Measurements from ENCODE around the gene NMRK2.
A peak's percentile ranks its signal among the peaks of the same experiment; 100 is the strongest.
"Not testable (repeated sequence)": the region's sequence is repeated elsewhere in the genome, so short reads cannot be mapped to it uniquely, and the experiment has no call there.

The NMRK2 gene

DNA sequence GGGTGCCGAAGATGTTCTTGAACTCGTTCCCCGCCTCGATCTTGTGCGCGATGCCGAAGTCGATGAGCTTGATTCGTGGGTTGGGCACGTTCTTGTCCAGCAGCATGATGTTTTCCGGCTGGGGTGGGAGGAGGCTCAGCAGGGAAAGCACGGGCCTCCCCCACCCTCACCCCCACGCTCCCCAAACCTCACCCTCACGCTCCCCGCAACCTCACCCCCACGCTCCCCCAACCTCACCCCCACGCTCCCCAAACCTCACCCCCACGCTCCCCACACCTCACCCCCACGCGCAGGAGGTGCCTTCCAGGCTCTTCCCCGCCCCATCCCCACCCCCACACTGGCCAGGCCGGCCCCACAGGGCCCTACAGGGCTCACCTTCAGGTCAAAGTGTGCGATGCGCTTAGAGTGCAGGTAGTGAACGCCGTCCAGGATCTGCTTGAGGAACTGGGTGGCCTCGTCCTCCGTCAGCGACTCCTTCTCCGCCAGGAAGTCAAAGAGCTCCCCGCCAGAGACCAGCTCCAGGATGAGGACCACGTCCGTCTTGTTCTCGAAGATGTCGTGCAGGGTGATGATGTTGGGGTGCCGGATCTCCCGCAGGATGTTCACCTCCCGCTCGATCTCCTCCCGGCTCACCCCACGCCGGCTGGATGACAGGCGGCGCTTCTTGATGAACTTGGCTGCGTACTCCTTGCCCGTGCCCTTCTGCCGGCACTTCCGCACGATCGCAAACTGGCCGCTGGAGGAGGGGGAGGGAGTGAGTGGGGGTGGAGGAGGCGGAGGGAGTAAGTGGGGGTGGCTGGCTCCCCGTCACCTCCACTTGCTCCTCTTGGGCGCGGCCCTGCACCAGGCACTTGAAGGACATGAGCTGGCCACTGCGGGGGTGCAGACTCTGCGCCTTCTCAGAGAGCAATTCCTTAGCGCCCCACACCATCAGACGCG, 31.7 kb downstream of the NMRK2 start:
- no peak for DNase-seq (ENCODE audit: low read depth in 1 of 2, low spot score in 1 of 2)

GRCh38 chr19:3966051-3967017, 33.5 kb downstream of the NMRK2 start:
- no peak for DNase-seq (ENCODE audit: low read depth in 1 of 2, low spot score in 1 of 2)

DNA sequence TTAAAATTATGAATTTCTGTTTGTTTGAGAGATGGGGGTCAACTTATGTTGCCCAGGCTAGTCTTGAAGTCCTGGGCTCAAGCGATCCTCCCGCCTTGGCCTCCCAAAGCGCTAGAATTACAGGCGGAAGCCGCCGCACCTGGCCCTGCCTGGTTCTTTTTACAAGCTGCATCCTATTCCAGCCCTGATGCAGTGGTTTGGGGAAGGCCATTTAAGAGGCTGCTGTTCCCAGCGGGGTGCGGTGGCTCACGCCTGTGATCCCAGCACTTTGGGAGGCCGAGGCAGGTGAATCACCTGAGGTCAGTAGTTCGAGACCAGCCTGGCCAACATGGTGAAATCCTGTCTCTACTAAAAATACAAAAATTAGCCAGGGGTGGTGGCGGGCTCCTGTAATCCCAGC, 35.1 kb downstream of the NMRK2 start:
- not testable (repeated sequence) for DNase-seq (ENCODE audit: low read depth in 1 of 2, low spot score in 1 of 2)

GRCh38 chr19:3968556-3969434, 35.9 kb downstream of the NMRK2 start:
- DNase-seq (ENCODE audit: low read depth in 1 of 2, low spot score in 1 of 2), result no peak

DNA sequence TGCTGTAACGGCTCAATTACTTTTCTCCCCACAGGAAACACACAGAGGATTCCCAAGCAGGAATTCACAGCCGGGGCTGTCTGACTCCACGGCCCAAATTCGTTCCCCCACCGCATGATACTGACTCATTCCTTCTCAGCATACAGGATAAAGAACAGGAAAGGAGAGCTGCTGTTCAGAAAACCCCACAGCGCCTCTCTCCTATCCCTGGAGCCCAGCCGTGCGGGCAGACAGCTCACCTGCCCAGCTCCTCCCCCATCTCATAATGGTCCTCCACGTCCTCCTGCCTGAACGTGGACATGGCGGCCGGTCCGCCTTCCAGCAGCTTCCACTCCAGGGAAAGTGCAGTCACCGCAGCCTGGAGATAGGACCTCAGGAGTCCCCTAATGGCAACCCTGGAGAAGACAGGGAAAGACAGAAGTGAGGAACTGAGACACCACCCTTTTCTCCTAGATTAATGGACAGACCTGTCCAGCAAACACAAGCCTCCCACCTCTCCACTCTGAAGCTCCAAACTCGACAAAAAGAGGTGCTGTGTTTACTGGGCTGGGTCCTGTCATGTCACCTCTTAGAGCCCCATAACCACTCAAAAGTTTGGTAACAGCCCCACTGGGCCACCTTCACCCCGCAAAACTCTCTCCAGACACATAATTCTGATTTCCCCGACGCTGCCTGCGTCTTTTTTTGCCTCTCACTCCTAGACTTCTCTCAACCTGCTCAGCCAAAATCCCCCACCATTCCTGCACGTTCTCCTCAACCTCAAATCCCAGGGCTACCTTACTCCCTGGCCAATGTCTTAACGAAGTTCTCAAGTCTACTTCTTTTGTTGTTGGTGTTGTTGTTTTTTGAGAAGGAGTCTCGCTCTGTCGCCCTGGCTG, 36.8 kb downstream of the NMRK2 start:
- DNase-seq (ENCODE audit: low read depth in 1 of 2, low spot score in 1 of 2), result no peak

GRCh38 chr19:3970313-3970807, 37.5 kb downstream of the NMRK2 start:
- DNase-seq (ENCODE audit: low read depth in 1 of 2, low spot score in 1 of 2), result no peak

DNA sequence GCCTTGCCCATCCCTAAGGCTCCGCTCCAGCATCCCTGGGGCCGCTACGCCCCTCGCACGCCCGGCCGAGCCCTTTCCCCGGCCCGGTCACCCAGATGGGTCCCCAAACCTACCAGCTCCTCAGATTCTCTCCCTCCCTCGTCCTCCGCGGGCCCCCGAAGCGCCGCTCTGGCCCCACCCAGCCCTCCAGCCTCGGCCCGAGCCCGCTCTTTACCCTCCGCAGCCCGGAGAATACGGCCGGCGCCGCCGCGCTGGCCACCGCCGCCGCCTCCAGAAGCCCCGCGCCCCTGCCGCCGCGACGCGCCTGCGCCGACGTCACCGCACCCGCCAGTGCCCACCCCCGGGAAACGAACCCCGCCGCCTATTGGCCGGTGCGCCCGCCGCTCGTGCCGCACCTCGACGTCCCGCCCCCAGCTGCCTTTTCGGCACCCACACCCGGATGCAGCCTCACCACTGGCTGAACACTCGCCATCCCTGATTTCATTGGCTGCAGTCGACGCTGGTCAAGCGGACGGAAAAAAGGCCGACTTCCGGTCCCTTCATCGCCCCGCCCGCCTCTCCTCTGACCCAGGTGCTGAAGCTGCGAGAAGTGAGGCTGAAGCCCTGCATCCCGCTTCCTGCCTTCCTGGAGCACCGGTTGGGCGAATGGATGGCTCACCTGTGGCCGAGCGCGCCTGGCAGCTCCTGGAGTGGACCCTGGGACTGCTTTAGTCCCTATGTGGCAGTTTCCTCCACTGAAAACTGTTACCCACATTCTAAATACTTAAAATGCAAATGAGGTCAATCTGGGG, 38.1 kb downstream of the NMRK2 start, which contains the start of gene DAPK3:
Gene DAPK3, minus strand, starts transcription at position 292 of the 791 bp plus-strand sequence. CDS start 1,364 bp downstream, outside the sequence.
- peak; percentile 81 to 92 for DNase-seq (ENCODE audit: low read depth in 1 of 2, low spot score in 1 of 2)

- no peak for DNase-seq (ENCODE audit: low read depth in 1 of 2, low spot score in 1 of 2)
Measured at GRCh38 chr19:3975144-3975543, 42.3 kb downstream of the NMRK2 start.

- no peak for DNase-seq (ENCODE audit: low read depth in 1 of 2, low spot score in 1 of 2)
Measured at GRCh38 chr19:3975637-3976087, 42.8 kb downstream of the NMRK2 start.

DNA sequence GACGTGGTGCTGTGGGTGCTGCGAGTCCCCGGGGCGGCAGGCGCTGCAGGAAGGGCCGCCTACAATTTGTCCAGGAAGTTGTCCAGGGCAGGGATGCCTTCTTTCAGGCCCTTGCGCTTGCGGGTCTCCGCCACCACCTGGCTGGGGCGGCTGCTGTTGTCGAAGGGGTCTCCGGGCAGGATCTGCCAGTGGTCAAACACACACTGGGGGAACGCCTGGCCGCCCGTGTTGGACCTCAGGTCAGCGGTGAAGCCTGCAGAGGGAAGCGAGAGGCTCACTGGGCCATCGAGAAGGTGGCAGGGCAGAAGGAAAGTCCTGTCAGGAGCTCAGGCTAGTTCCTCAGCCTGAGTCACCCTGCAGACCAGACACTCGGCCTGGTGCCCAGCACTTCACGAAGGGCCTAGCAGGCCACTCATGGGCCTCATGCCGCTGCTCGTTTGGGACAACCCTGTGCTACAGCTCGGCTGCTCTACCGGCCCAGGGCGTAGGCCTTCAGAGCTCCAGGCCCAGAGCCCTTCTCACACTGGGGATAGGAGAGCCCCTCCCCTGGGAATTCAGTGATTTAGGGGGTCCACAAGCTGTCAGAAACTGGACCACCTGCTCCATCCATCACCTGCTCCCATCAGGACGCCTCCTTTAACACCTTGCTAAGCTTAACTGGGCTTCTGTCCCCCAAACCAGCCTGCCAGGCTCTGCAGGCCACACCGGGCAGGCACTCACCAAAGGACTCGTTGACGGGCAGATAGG, 43.8 kb downstream of the NMRK2 start:
- no peak for DNase-seq (ENCODE audit: low read depth in 1 of 2, low spot score in 1 of 2)

DNA sequence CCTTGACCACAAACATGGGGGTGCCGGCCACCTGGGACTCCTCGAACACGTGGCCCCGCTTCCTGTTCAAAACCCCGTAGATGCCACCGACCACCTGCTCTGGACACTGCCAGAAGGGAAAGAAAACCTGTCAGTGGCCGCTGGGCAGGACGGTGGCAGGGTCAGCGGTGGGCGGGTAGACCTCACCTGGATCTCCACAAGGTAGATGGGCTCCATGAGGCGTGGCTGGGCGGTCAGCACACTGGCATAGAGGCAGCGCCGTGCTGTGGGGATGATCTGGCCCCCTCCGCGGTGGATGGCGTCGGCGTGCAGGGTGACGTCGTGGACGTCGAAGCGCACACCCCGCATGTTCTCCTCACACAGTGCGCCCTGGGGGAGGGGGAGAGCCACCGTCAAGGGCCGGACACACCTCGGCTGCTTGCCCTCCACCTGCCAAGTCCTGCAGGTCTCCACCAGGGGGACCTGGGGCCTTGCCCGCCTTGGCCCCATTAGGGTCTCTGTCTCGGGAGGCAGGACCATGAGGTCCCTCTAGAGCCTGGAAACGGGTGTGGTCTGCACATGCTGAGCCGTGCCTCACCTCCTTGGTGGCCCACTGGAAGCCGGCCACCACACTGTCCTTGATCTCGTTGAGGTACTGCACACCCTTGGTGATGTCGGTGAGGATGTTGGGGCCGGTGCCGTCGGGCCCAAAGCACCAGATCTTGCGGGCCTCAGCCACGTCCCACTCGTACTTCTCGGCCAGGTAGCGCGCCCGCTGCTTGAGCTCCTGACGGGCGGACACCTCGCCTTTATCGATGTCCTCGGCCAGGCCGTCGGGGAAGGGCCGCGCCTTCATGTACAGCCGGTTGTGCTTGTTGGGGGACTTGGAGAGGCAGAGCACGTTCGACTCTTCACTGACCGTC, 44.6 kb downstream of the NMRK2 start:
- no peak for DNase-seq (ENCODE audit: low read depth in 1 of 2, low spot score in 1 of 2)

DNA sequence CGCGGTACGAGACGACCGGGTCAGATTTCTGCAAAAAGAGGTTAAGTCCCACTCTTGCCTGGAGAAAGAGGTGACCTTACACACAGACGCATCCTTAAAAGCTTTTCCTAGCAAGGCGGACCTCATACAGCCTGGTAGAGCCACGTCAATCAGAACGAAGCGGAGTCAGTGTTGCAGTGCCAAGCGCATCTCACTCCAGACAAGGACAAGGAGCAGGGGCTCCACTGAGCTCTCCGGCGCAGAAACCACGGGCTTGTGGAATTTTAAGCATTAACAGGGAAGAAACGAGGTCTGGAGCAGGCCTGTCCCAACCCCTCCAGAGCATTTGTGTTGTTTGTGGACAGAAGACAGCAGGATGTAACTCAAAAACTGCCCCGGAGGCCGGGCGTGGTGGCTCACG, 45.3 kb downstream of the NMRK2 start:
- no peak for DNase-seq (ENCODE audit: low read depth in 1 of 2, low spot score in 1 of 2)

- no peak for DNase-seq (ENCODE audit: low read depth in 1 of 2, low spot score in 1 of 2)
Measured at GRCh38 chr19:3979289-3979673, 46.4 kb downstream of the NMRK2 start.

GRCh38 chr19:3979674-3980352, 46.9 kb downstream of the NMRK2 start:
- no peak for DNase-seq (ENCODE audit: low read depth in 1 of 2, low spot score in 1 of 2)

DNA sequence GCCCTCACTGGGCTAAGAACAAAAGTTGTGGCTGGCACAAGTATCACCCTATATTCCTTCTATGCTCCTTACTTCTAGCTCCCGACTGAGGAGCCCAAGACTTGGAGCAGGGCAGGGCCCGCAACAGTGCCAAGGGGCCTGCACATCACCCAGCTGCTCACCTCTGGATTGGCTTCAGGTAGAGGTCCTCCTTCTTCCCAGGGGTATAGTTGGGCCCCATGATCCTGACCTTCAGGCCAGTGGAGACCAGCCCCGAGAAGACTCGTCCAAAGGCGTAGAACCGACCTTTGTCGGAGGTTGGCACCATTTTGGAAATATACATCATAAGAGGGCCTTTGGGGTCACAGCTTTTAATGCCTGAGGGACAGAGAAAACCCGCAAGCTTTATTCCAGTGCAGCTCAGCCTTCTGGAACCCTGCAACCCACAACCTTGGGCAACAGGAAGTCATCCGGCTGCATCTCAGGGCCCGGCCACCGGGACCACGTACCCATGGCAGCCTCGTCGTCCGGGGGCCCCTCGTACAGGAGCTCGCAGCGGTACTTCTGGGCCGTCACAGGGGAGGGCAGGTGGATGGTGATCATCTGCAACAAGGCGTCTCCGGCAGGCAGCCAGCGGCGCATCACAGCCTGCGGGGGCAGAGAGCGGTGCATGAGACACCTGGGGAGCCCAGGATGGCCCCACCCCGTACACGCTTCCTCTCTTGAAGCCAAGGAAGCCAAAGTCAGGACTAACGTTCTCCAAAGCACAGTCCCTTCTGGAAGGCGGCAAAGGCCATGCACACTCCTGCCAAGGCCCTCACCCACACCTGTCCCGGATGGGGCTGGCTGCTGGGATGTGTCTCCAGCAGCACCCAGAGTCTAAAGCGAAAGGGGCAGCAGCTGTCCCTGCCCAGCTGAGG, 47.7 kb downstream of the NMRK2 start:
- no peak for DNase-seq (ENCODE audit: low read depth in 1 of 2, low spot score in 1 of 2)

Data from activated CD4-positive, alpha-beta T cell treated with anti-CD3 and anti-CD28 coated beads, Interleukin-2, amount 50 U/mL, for 24 hours (primary cell).